GM19395 (cell line): ENCODE results near the gene CCDC81.
"Not testable (repeated sequence)": the region's sequence is repeated elsewhere in the genome, so short reads cannot be mapped to it uniquely, and the experiment has no call there.

ENCODE experiments used
- ATAC-seq: cut with Tn5 transposase; IDR thresholded peaks from one replicate; pipeline ENCODE4 v1.9.1; 2021; ENCODE audit warnings: mild to moderate bottlenecking, moderate library complexity; ENCODE audit not compliant: unreplicated experiment

The CCDC81 gene

GRCh38 chr11:86386746-86387145, 12.1 kb downstream of the CCDC81 start:
- no peak for ATAC-seq

DNA sequence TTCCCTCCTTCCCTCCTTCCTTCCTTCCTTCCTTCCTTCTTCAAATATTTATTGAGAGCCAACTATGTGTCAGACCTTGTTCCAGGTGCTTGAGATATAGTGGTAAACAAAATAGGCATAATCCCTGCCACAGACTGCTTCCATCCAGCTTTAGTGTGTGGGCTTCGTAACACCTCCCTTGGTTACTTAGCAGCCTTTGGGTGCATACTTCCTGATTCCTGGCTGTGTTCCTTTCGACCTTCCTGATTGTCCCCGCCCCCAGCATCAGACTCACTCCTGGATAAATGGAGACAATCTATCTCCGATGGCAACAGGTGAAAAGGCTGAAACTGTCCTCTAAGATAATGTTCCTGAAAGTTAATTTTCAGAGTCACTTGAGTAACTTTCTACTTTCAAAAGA, 13.5 kb downstream of the CCDC81 start:
- no peak for ATAC-seq

DNA sequence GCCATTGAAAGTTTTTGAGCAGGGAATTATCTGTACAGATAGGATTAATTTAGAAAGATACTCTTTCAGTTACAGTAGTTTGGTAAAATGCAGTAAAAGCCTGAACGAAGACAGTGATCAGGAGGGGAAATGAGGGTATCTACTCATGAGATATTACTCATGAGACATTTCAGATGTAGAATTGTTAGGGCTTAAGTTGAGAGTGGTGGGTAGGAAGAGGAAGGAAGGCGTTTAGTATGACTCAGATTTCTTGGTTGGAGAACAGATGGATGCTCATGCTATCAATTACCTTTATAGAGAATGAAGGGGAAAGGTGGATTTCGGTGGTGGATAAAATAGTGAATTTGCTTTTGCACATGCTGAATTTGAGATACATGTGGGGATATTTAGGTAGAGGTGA, 15.8 kb downstream of the CCDC81 start:
- no peak for ATAC-seq

GRCh38 chr11:86395061-86395551, 20.4 kb downstream of the CCDC81 start:
- ATAC-seq: no peak

DNA sequence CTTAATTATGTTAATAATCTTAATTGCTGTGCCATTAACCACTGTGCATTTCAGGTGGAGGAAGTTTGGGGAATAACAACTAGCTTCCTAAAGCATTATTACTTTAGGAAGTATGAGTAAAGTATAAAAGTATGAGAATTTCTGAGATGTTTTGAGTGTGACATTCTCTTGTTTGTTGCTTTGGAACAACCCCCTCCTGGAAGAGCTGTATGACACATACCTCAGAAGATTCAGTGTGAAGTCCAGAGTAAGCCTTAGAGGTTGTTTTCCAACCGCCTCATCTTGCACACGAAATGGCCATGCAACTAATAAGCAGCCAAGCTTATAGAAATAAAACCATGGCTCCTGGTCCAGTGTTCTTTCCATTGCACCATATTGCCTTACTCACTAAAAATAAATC, 21.7 kb downstream of the CCDC81 start:
- ATAC-seq: no peak

GRCh38 chr11:86397351-86397750, 22.7 kb downstream of the CCDC81 start:
- ATAC-seq: no peak

- ATAC-seq: no peak
Measured at GRCh38 chr11:86398106-86398505, 23.4 kb downstream of the CCDC81 start.

GRCh38 chr11:86403458-86403857, 28.8 kb downstream of the CCDC81 start:
- ATAC-seq: no peak

DNA sequence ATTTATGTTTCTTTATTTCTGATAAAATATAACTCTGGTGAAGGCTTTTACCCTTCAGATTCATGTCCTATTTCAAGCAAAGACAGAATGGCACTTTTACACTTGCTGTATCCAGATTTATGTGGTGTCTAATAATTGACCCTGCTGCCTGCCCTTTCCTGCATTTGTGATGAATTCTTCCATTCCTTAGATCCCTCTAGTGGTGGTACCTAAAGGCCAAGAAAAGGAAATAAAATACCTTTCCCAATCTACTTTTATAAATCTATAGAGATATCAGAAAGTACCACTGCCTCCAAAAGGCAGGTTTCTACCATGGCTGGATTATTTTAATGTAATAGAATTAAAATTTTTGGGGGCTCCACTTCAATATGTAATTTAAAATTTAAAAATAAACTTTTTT, 34.2 kb downstream of the CCDC81 start:
- ATAC-seq: no peak

- ATAC-seq: no peak
Measured at GRCh38 chr11:86414032-86414431, 39.3 kb downstream of the CCDC81 start.

- ATAC-seq: no peak
Measured at GRCh38 chr11:86415026-86415425, 40.3 kb downstream of the CCDC81 start.

DNA sequence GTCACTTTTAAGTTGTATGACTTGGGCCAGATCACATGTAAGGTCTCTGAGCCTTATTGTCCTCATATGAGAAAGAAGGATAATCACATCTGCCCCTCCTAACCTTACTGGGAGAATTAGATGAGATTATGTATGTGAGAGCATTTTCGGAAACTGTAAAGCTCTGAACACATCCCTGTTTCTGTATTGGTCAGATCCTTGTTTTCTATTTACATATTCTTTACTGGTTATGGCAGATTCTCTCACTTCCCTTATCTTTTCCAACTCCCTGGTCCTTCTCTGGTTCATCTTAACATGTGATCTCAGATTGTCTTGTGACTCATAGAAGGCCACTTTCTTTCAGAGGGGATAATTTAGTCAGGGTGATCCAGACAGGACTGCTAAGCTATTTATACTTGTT, 41.8 kb downstream of the CCDC81 start:
- ATAC-seq: no peak

DNA sequence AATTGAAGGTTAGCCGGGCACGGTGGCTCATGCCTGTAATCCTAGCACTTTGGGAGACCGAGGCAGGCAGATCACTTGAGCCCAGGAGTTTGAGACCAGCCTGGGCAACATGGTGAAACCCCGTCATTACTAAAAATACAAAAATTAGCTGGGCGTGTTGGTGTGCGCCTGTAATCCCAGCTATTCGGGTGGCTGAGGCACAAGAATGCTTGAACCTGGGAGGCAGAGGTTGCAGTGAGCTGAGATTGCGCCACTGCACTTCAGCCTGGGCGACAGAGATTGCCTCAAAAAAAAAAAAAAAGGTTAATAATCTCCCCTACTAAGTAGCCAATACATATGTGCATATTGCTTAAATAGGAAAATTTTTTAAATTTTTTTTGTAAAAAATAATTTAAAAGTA, 42.3 kb downstream of the CCDC81 start:
- not testable (repeated sequence) for ATAC-seq

DNA sequence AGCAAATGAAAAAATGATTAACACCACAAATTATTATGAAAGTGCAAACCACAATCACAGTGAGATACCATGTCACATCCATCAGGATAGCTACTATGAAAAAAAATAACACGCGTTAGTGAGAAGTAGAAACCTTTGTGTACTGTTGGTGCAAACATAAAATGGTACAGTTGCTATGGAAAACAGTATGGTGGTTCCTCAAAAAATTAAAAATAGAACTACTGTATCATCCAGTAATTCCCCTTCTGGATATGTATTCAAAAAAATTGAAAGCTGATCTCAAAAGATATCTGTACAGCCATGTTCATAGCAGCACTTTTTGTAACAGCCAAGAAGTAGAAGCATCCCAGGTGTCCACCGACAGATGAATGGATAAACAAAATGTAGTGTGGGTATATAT, 43.4 kb downstream of the CCDC81 start:
- ATAC-seq: no peak

GRCh38 chr11:86418513-86418912, 43.8 kb downstream of the CCDC81 start:
- ATAC-seq: no peak

- no peak for ATAC-seq
Measured at GRCh38 chr11:86418917-86419316, 44.2 kb downstream of the CCDC81 start.

DNA sequence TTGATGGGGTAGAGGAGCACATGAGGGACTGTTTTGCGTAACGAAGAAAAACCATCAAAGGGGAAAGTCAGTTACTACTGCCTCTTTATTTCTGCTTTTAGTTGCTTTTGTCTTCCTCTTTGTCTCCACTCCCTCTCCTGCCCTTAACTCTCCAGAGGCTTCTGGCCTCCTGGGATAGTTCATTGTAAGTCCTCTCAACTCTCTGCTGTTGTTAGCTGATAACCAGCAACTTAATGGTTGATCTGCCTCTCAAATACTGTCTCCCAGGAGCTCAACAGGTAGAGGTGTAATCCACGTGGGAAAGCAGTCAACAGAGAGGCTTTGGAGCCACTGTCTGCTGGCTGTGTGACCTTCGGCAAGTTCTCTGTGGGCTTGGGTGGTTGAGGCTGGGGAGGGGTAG, 47.3 kb downstream of the CCDC81 start:
- ATAC-seq: no peak

- ATAC-seq: no peak
Measured at GRCh38 chr11:86422371-86422770, 47.7 kb downstream of the CCDC81 start.

- ATAC-seq: not testable (repeated sequence)
Measured at GRCh38 chr11:86423488-86423887, 48.8 kb downstream of the CCDC81 start.

GRCh38 chr11:86427441-86427840, 52.8 kb downstream of the CCDC81 start:
- ATAC-seq: no peak

DNA sequence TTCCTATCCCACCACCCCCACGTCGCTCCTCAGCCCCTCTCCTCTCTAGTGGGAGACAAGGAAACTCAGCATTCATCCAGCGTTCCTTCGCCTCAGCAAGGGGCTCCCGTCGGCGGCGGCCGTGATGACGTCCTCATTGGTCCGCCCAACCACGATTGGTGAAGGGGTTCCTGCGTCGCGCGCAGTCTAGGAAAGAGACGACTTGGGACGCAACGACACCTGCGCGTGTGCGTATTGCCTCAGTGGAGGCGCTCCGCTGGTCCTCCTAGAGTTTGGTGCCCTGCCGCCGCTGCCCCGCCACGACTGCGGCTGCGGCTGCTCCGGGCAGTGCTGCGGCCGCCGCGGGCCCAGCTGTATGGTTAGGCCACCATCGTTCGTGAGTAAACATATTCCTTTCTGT, 56.6 kb downstream of the CCDC81 start:
- ATAC-seq: no peak

- not testable (repeated sequence) for ATAC-seq
Measured at GRCh38 chr11:86433361-86434095, 58.8 kb downstream of the CCDC81 start.

- no peak for ATAC-seq
Measured at GRCh38 chr11:86435711-86436110, 61.0 kb downstream of the CCDC81 start.
